Jurkat, Clone E6-1 (cell line): Measurements from ENCODE around the gene MRM3.
"Not testable (repeated sequence)": the region's sequence is repeated elsewhere in the genome, so short reads cannot be mapped to it uniquely, and the experiment has no call there.

ENCODE experiments used
- DNase-seq: peaks from one replicate; pipeline ENCODE4 v3.0.0-alpha.2; 2011; ENCODE audit warnings: low read depth, low spot score
- H3K4me3 ChIP-seq: 2 replicates; pipeline ENCODE4 v1.5.1; 2011; ENCODE audit warnings: mild to moderate bottlenecking, low read length, control low read depth, moderate library complexity

MRM3 gene

DNA sequence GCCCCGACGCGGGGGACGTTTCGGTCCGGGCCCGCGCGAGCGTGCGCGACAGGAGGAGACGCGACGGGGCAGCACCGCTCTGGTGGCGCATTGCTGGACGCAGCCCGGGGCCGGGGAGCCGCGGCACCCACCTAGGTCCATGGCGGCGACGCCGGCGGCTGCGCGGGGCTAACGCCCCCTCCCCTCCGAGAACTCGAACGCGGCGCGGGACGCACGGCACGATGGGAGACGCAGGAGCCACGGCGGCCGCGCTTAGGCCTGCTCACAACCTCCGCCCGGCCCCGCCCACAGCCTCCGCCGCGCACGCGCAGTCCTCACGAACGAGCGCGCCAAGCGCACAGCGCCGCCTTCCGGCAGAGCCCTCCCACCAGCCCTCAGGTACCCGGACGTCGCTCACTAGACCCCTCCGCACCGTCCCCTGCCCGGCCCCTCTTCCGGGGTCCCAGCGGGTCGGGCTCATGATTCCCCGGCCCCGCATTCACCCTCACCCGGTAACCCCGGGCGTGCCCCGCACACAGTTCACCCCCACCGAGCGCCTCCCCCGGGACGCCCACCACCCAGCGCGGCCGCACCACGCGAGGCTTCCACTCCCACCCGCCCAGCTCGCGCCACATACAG lies 30.0 kb upstream of the MRM3 start, which contains the start of gene GEMIN4:
GEMIN4 (minus strand) TSS at position 263 of the 618 bp plus-strand sequence; CDS start at position 141, 122 bp downstream.
- DNase-seq, result peak; percentile 87
- peak within 1 kb of the TSS; percentile 91 for H3K4me3 ChIP-seq

DNA sequence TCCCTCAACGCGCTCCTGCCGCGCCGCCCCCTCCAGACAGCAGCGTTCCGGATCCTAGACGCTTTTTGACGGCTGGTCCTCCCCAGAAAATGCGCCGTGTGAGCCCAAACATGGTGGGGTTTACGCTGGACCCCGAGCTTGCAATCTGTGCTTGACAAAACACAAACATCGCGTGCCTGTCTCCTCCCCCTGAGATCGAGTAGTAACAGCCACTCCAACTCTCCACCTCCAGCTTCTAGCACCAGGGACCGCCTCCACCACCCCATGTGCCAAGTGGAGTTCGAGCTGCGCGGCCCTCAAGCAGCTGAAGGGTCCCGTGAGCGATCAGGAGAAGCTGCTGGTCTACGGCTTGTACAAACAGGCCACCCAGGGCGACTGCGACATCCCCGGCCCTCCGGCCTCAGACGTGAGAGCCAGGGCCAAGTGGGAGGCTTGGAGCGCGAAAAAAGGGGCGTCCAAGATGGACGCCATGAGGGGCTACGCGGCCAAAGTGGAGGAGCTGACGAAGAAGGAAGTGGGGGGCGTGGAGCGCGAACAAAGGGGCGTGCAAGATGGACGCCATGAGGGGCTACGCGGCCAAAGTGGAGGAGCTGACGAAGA lies 29.4 kb upstream of the MRM3 start:
- H3K4me3 ChIP-seq, result peak overlapping the region; percentile 91
- no peak for DNase-seq

DNA sequence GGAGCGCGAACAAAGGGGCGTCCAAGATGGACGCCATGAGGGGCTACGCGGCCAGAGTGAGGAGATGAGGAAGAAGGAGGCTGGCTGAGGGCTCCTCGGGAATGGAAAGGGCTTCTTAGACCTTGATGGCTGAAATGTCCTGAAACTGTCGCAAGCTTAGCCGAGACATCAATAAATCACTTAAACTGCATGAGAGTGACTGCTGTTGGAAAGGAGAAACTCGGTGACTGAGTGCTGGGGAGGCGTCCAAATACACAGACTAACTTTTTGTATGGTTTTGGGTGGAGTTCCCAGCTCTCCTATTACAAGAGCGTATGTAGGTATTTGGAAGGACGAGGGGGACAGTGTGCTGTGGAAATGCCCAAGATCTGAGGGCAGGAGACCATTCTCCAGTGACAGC lies 28.7 kb upstream of the MRM3 start:
- DNase-seq, result no peak

DNA sequence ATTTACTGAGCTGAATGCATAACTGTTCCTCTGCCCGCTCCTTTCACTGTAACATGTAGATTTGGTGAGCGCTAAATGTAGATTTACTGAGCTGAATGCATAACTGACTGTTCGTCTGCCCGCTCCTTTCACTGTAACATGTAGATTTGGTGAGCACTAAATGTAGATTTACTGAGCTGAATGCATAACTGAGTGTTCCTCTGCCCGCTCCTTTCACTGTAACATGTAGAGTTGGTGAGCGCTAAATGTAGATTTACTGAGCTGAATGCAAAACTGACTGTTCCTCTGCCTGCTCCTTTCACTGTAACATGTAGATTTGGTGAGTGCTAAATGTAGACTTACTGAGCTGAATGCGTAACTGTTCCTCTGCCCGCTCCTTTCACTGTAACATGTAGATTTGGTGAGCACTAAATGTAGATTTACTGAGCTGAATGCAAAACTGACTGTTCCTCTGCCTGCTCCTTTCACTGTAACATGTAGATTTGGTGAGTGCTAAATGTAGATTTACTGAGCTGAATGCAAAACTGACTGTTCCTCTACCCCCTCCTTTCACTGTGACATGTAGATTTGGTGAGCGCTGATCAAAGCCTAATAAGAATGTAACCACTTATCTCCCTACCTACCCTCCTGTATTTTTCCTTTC lies 26.7 kb upstream of the MRM3 start:
- not testable (repeated sequence) for DNase-seq, H3K4me3 ChIP-seq

More for the DNA sequence above, 28.7 kb upstream of the MRM3 start:
- no peak overlapping the region for H3K4me3 ChIP-seq

- not testable (repeated sequence) for H3K4me3 ChIP-seq, DNase-seq
These were observed 26.1 kb upstream of the MRM3 start for GRCh38 chr17:756010-756567.

GRCh38 chr17:759964-760363 lies 22.2 kb upstream of the MRM3 start:
- no peak for DNase-seq
- H3K4me3 ChIP-seq, result no peak overlapping the region

- no peak overlapping the region for H3K4me3 ChIP-seq
- no peak for DNase-seq
These were observed 21.8 kb upstream of the MRM3 start for GRCh38 chr17:760371-760770.

- no peak for DNase-seq
- no peak overlapping the region for H3K4me3 ChIP-seq
These were observed 15.1 kb upstream of the MRM3 start for GRCh38 chr17:767076-767475.

- no peak overlapping the region for H3K4me3 ChIP-seq
- no peak for DNase-seq
These were observed 9.1 kb upstream of the MRM3 start for GRCh38 chr17:773016-773415.

GRCh38 chr17:773467-774312 lies 8.5 kb upstream of the MRM3 start:
- no peak overlapping the region for H3K4me3 ChIP-seq
- no peak for DNase-seq

- no peak overlapping the region for H3K4me3 ChIP-seq
- no peak for DNase-seq
These were observed 7.9 kb upstream of the MRM3 start for GRCh38 chr17:774313-774584.

GRCh38 chr17:778096-778495 lies 4.1 kb upstream of the MRM3 start:
- no peak overlapping the region for H3K4me3 ChIP-seq
- DNase-seq, result no peak

- no peak for DNase-seq
- no peak overlapping the region for H3K4me3 ChIP-seq
These were observed 2.0 kb downstream of the MRM3 start for GRCh38 chr17:784143-784542.

- DNase-seq, H3K4me3 ChIP-seq: not testable (repeated sequence)
These were observed 3.7 kb downstream of the MRM3 start for GRCh38 chr17:785901-786300.

- H3K4me3 ChIP-seq, result no peak overlapping the region
- DNase-seq, result no peak
These were observed 5.6 kb downstream of the MRM3 start for GRCh38 chr17:787641-788221.

DNA sequence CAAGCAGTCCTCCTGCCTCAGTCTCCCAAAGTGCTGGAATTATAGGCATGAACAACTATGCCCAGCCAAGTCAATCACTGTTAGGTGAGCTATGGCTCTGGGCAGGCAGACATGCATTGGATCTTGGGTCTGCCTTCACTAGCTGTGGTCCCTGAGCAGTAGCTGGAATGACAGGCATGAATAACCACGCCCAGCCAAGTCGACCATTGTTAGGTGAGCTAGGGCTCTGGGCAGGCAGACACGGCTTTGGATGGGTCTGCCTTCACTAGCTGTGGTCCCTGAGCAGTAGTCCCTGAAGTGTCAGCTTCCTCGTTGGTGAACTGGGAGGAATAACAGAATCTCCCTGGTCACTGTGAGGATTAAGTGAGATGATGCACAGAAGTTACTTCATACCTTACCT lies 6.4 kb downstream of the MRM3 start:
- no peak for DNase-seq
- H3K4me3 ChIP-seq, result no peak overlapping the region

DNA sequence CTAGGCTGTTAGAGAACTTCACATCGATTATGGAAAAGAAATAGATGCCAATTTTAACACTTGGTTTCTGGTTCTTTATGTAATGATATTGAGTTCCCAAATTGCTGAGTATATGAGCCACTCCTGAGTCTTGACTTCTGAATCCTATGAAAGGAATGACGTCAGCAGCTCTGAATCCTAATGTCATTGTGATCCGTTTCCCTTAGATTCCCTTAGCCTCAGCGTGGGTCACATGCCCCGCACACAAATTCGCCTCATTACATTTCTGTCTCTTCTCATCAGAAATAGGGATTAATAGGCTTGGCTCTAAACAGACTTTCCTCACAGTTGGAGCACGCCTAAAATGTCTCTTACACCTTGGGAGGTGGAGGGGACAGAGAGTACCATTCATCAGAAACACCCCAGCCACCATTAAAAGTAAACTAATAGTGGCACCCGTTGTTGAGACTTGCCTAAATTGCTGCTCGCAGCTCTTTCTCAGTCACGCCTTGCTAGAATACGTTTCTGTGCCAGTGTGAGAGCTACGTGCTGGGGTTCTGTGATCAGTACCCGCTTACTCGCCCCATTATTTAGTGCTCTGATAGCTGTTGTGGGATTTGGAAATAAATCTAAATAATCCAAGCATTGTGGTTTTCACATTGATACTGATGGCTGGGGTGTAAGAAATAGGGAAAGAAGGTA lies 7.1 kb downstream of the MRM3 start:
- H3K4me3 ChIP-seq, result no peak overlapping the region
- DNase-seq, result no peak

DNA sequence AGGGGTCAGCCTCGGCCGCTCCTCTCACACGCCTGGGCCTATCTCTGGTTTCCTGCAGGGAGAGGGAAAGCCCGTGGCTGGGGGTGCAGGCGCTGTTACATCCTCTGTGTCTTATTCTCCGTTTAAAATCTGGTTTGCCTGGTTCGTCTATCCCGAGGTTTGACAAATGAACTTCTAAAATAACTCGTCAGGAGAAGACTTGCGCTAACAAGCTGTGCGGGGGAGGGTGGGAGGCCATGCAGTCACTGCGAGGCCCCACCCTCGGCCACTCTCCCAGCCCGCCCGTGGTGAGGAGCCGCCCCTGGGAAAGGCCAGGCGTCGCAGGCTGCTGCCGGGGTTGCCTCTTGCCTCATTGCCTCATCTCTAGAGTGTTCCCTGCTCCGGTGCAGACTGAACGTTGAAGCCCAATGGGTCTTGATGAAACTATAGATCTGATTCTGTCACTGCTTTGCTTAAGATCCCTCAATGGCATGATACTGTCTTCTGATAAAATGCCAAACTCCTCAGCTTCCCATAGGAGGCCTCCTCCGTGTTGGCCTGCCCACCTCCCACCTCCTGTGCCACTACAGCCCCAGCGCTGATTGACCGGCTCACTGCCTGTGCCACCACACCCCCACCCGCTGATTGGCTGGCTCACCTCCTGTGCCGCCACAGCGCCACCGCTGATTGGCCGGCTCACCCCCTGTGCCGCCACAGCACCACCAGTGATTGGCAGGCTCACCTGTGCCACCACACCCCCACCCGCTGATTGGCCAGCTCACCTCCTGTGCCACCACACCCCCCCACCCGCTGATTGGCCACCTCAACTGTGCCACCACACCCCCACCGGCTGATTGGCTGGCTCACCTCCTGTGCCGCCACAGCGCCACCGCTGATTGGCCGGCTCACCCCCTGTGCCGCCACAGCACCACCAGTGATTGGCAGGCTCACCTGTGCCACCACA lies 8.0 kb downstream of the MRM3 start:
- not testable (repeated sequence) for H3K4me3 ChIP-seq, DNase-seq
